C4-2B (cell line): ENCODE data around the gene SPSB4.

Experiments used
- CTCF ChIP-seq: fragments of 450-650 bp; conservative IDR thresholded peaks from 2 replicates; pipeline ENCODE4 v1.5.1; 2017; ENCODE audit warnings: mild to moderate bottlenecking
- ZFX ChIP-seq: fragments of 450-650 bp; IDR thresholded peaks from 2 replicates; pipeline ENCODE4 v1.6.1; 2017

GRCh38 chr3:141112686-141113297, 61.6 kb downstream of the SPSB4 start:
- TF ChIP-seq CTCF = no peak
- TF ChIP-seq ZFX = no peak
